CD1c-positive myeloid dendritic cell (primary cell): ENCODE data around the gene EAF1.
"Not testable (repeated sequence)": the region's sequence is repeated elsewhere in the genome, so short reads cannot be mapped to it uniquely, and the experiment has no call there.

Experiments used
- DNase-seq: peaks from one replicate; pipeline ENCODE4 v3.0.0-alpha.2; 2016; ENCODE audit errors: extremely low spot score

The EAF1 gene

DNA sequence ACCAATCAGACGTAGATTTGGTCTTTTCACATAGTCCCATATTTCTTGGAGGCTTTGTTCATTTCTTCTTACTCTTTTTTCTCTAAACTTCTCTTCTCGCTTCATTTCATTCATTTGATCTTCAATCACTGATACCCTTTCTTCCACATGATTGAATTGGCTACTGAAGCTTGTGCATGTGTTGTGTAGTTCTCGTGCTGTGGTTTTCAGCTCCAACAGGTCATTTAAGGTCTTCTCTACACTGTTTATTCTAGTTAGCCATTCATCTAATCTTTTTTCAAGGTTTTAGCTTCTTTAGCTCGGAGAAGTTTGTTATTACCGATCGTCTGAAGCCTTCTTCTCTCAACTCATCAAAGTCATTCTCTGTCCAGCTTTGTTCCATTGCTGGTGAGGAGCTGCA is 57.2 kb downstream of the EAF1 start:
- DNase-seq, result not testable (repeated sequence)

DNA sequence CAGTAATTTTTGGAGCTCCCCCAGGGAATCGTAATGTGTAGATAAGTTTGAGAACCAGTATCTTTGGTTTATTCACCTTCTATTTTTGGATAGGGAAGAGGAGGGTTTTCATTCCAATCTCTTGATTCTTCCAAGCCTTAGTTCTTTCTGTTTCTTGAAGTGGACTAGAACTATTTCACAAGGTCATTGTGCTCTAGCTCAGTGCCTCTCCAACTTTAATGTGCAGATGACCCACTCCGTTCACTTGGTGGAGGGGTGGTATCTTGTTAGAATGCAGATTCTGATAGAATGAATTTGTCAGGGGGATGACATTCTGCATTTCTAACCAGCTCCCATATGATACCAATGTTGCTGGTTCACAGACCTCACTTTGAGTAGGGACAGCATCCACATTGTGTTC is 58.6 kb downstream of the EAF1 start:
- no peak for DNase-seq

DNA sequence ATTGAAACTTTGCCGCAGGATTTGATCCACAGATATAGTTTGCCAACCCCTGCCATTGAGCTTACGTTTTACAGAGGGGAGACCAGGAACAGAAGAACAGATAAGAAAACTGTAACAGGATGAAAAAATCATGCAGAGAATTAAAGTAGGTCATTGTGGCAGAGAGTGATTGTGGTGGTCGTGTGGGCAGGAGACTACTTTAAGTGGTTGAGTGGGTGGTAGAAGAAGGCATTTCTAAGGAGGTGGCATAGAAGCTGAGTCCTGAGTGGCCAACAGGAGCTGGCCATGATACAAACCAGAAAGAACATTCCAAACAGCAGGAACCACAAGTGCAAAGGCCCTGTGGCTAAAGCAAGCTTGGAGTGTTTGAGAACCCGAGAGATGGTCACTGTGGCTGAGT is 59.6 kb downstream of the EAF1 start:
- no peak for DNase-seq

DNA sequence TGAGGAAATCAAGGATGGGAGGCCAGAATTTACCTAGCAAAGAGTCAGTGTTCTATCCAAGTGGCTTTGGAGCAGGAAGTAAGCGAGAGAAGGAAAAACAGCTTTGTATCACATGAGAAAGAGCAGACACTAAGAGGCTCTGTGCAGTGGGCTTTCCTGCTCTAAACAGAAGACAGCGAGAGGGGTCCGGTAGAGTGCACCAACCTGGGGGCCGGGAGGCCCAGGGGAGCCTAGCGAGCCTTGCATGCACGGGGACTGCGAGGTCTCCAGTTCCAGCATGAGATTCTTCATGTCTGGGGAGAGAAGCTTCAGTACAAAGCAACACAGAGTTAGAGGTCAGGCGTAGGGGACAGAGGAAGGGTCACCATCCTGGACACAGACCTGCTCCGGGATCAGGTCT is 60.6 kb downstream of the EAF1 start:
- no peak for DNase-seq

DNA sequence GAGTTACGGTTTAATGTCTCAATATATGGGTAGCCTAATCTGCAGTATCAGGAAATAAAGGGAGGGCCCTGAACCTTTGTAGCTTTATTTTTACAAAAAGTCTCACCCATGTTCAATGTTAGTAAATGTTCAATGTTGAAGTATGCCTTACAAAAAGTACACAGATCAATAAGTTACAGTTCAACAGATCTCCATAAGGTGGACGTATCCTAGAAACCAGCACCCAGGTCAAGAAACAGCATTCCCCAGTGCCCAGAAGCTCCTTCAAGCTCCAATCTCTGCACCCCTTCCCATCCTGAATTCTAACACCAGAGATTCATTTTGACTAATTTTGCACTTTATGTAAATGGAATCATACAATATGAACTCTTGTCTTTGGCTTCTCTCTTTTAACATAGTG is 62.8 kb downstream of the EAF1 start:
- DNase-seq, result no peak

DNA sequence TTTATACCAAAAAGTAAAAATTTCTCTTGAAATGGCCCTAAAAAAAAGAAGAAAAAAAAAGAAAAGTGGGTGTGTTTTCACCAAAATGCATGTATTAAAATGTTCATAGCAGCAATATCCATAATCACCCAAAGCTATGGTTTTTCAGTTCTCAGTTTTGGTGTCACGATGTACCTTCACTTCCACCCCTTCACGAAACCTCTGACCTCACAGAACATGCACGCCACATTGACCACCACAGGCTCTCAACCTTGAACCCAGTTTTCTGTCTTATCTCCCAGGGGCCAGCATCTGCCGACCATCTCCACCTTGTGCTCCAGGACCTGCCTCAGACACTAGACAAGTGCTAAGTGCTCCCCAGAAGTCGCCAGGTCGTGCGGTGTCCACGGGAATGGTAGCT is 63.7 kb downstream of the EAF1 start:
- DNase-seq, result no peak
